ENCODE measurements around the gene DNAJC2.

DNA sequence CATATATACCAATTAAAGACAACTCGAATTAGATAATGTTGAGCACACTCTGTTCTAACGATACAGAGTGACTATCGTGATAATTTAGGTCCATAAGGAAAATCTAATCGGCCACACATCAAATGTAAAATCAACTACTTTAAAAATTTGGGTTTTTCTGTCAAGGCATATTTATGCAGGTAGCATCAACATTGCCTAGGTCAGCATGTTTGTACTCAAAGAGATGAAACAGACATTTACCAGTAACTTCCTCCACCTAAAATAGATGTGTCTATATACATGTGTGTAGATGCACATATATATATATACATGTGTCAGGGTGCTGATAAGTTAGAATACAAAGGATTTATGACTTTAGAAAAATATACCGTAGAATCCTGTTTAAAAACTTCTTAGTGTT is 24.9 kb upstream of the DNAJC2 start:
- TF ChIP-seq, protein P1, sequence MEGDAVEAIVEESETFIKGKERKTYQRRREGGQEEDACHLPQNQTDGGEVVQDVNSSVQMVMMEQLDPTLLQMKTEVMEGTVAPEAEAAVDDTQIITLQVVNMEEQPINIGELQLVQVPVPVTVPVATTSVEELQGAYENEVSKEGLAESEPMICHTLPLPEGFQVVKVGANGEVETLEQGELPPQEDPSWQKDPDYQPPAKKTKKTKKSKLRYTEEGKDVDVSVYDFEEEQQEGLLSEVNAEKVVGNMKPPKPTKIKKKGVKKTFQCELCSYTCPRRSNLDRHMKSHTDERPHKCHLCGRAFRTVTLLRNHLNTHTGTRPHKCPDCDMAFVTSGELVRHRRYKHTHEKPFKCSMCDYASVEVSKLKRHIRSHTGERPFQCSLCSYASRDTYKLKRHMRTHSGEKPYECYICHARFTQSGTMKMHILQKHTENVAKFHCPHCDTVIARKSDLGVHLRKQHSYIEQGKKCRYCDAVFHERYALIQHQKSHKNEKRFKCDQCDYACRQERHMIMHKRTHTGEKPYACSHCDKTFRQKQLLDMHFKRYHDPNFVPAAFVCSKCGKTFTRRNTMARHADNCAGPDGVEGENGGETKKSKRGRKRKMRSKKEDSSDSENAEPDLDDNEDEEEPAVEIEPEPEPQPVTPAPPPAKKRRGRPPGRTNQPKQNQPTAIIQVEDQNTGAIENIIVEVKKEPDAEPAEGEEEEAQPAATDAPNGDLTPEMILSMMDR (IDR thresholded peaks at IDR 0.05) = no peak
- no peak for TF ChIP-seq POLR2A (IDR thresholded peaks at IDR 0.05)

Data from heart left ventricle (tissue), 13 donors.